GM12891 (cell line): ENCODE results near the gene RAPH1.

Source experiments
- POLR2A ChIP-seq: IDR thresholded peaks from 2 replicates; pipeline ENCODE4 v1.6.1; 2011; ENCODE audit warnings: low read depth, low read length, control low read depth
- TAF1 ChIP-seq: IDR thresholded peaks from 2 replicates; pipeline ENCODE4 v1.6.1; 2011; ENCODE audit warnings: low read depth, low read length, control low read depth

DNA sequence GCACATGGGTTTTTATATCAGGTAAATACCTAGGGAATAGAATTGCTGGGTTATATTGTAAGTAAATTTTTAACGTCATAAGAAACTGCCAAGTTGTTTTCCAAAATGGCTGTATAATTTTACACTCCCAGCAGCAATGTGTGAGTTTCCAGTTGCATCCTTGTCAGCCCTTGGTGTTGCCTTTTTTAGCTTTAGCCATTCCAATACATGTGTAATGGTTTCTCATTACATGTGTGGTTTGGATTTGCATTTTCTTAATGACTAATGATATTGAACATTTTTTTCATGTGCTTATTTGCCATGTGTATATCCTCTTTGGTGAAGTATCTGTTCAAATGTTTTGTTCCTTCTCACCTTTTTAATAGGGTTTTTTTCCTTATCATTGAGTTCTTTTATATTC lies 136.1 kb downstream of the RAPH1 start:
- TF ChIP-seq POLR2A (no peak), TAF1 (no peak)
